ENCODE results near the gene AQP12B.

GRCh38 chr2:240645801-240646175, 36.9 kb downstream of the AQP12B start:
- no peak for TF ChIP-seq YY1 (IDR thresholded peaks at IDR 0.05; ENCODE audit: insufficient read depth, insufficient read length)
- no peak for TF ChIP-seq ZNF274 (IDR thresholded peaks at IDR 0.05; ENCODE audit: low read depth, low read length)
